Suprapubic skin (tissue), 4 donors: ENCODE measurements around the gene RPTOR. TPM values are rescaled to one million over a fixed set of nuclear protein-coding genes. Genes with fewer than 3 reads are reported as not detected.

Experiments used
- DNase-seq, 2 donors: peaks; one replicate each; pipeline ENCODE4 v3.0.0-alpha.2; 2019; ENCODE audit warnings: low spot score in 2 of 2
- H3K27ac ChIP-seq: fragments of 200-600 bp; sonication (generic); one replicate; pipeline ENCODE4 v1.5.1; 2019
- H3K27me3 ChIP-seq: fragments of 200-600 bp; sonication (generic); one replicate; pipeline ENCODE4 v1.5.1; 2019
- H3K36me3 ChIP-seq: fragments of 200-600 bp; sonication (generic); one replicate; pipeline ENCODE4 v1.5.1; 2019
- H3K4me1 ChIP-seq: fragments of 200-600 bp; sonication (generic); one replicate; pipeline ENCODE4 v1.5.1; 2019
- H3K4me3 ChIP-seq: fragments of 200-600 bp; sonication (generic); one replicate; pipeline ENCODE4 v1.5.1; 2019; ENCODE audit warnings: mild to moderate bottlenecking
- H3K9me3 ChIP-seq: fragments of 200-600 bp; sonication (generic); one replicate; pipeline ENCODE4 v1.5.1; 2019
- CTCF ChIP-seq, 2 donors: fragments of 200-600 bp in 1 of 2; fragments of 450-650 bp in 1 of 2; sonication (generic) in 1 of 2; IDR thresholded peaks; one replicate each; pipeline ENCODE4 v1.5.1; 2016 to 2019; ENCODE audit warnings: antibody characterized with exemption in 2 of 2, mild to moderate bottlenecking in 1 of 2, moderate library complexity in 1 of 2
- EP300 ChIP-seq: sonication (generic); formaldehyde crosslinking; IDR thresholded peaks from one replicate; pipeline ENCODE4 v1.6.1; 2017; ENCODE audit warnings: antibody characterized with exemption
- POLR2A ChIP-seq, 2 donors: fragments of 450-650 bp; IDR thresholded peaks; one replicate each; pipeline ENCODE4 v1.6.1; 2017; ENCODE audit warnings: antibody characterized with exemption in 2 of 2, mild to moderate bottlenecking in 2 of 2, moderate library complexity in 2 of 2
- POLR2AphosphoS5 ChIP-seq, 3 donors: sonication (generic); formaldehyde crosslinking; IDR thresholded peaks; one replicate each; pipeline ENCODE4 v1.6.1; 2017; ENCODE audit warnings: antibody characterized with exemption in 3 of 3
- WGBS: methylation state at CpG from one replicate; pipeline ENCODE4 v1.1.5; 2018; 5-methylcytosine and 5-hydroxymethylcytosine counted together
- total RNA-seq, 4 donors: library from RNA; depleted of rRNA; stranded (reverse); fragments of >200 nt; gene quantifications; one replicate each; pipeline ENCODE4 v1.1.0, GENCODE V29; 2016

RPTOR gene
- total RNA-seq, 4 donors from 2014 or later = 45.8 to 84.6 (median 53.0) TPM

DNA sequence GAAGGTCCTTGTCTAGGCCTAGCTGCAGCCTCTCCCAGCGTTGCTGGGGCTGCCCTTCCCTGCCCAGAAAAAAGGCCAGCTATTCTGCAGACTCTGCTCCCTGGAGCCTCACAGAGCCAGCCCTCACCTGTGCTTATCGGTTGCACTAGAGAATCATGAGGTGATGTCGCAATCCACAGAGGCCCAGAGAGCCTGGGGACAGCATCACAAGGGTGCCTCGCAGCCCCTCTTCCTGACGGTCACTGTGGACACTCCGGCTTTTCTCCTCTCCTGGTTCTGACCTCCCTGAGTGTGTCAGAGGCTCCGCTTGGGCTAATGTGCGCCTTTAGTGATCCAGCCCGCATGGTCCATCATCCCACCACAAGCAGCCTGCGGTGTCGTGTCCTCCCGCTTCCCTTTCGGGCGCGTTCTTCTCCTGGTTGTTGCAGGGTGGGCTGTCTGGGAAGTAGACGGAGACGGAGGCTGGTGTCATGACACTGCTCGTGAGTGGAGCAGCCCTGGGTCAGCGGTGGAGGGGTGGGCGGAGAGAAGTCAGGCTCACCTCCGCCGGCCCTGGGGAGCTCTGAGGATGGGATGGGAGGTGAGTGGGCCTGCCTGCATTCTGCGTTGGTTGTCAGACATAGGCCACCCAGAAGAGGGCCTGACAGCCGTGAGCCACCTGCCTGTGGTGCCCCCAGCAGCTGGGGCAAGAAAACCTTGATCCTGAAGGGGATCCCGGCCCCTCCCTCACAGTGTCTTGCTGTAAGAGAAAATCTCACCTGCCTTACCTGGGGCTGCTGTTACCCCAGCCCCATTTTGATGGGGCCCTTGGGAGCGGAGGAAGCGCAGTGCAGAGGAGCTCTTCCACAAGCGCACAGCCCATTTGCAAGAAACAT is 281.1 kb downstream of the RPTOR start:
- Histone ChIP-seq H3K27me3 (no peaks in the 10 kb centered on the region), H3K27ac (no peak overlapping the region), H3K9me3 (no peaks in the 10 kb centered on the region), H3K4me1 (peaks cover 16% of the 10 kb centered on the region), H3K4me3 (no peak overlapping the region), H3K36me3 (peaks cover 14% of the 10 kb centered on the region)
- TF ChIP-seq POLR2A (IDR thresholded peaks at IDR 0.05) (no peak), CTCF (IDR thresholded peaks at IDR 0.05) (no peak), EP300 (no peak), POLR2AphosphoS5 (IDR thresholded peaks at IDR 0.05) (no peak)
- DNase-seq = peak in 1 of 2 donors; percentile 48
- 92% methylated on average over 20 of the region's 28 CpGs for WGBS

DNA sequence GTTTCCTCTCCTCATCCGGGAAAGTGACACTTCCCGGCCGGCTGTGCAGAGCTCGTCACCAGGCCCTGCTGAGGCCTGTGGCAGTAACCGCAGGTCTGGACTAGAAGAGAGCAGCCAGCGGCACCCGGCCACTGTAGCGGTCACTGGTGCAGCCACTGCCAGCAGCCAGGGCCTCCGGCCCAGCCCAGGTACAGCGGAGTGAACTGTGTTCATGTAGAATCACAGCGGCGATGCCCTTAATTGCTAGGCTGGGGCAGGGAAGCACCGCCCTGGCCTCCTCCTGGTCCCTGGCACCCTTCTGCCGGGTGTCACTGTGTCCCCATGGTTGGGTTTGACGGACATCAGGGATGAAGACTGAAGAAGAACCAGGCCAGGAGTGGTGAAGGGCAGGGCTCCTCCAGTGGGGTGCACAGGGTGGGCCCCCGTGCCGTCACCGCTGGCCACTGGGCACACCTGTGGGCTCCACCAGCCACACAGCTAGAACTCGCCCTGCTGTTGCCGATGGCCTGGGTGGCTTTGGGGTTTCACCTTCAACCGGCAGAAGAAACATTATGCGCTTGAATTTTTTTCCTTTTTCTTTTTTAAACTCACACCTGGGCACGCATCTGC is 281.8 kb downstream of the RPTOR start:
- Histone ChIP-seq H3K9me3 (no peaks in the 10 kb centered on the region), H3K27ac (peak overlapping the region; percentile 11), H3K4me1 (peaks cover 16% of the 10 kb centered on the region), H3K27me3 (no peaks in the 10 kb centered on the region), H3K36me3 (peaks cover 14% of the 10 kb centered on the region), H3K4me3 (no peak overlapping the region)
- TF ChIP-seq POLR2A (IDR thresholded peaks at IDR 0.05) (no peak), POLR2AphosphoS5 (IDR thresholded peaks at IDR 0.05) (no peak), CTCF (IDR thresholded peaks at IDR 0.05) (no peak), EP300 (no peak)
- peak in 1 of 2 donors; percentile 55 for DNase-seq
- 64% methylated on average over 15 of the region's 23 CpGs for WGBS

DNA sequence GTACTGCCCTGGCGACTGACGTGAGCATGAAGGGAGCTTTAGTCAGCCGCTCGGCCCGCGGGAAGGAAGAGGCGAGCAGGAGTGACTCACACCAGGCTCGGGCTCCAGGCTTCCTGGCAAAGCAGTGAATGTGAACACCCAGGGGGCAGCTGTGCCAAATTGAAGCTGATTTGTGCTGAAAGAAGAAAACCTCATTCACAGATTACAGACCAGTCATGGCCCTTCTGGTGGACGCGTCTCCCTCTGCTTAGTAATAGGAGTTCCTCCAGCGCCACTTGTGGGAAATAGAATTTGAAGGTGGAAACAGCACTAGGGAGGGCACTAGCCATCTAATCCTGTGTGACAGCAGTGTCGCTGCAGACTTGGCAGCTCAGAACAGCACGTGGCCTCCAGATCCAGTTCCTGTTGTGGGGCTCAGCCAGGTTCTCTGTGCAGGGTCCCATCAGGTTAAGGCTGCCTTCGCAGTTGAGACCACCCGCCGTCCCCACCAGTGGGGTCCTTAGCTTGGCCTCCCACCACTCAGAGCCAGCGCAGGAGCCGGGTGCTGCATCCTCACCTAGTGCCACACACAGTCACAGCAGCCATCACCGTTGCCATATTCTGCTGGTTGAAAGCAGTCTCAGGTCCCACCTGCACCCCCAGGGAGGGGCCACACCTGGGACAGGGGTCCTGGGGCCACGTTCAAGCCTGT is 282.5 kb downstream of the RPTOR start:
- TF ChIP-seq POLR2AphosphoS5 (IDR thresholded peaks at IDR 0.05) = no peak
- no peak for TF ChIP-seq CTCF (IDR thresholded peaks at IDR 0.05)
- no peak for TF ChIP-seq POLR2A (IDR thresholded peaks at IDR 0.05)
- TF ChIP-seq EP300 = no peak
- Histone ChIP-seq H3K27ac (peak overlapping the region; percentile 11), H3K27me3 (no peaks in the 10 kb centered on the region), H3K4me1 (peaks cover 18% of the 10 kb centered on the region), H3K9me3 (no peaks in the 10 kb centered on the region), H3K4me3 (no peak overlapping the region), H3K36me3 (peaks cover 14% of the 10 kb centered on the region)
- peak; percentile 86 to 90 for DNase-seq
- WGBS = 44% methylated on average over 17 of the region's 20 CpGs

DNA sequence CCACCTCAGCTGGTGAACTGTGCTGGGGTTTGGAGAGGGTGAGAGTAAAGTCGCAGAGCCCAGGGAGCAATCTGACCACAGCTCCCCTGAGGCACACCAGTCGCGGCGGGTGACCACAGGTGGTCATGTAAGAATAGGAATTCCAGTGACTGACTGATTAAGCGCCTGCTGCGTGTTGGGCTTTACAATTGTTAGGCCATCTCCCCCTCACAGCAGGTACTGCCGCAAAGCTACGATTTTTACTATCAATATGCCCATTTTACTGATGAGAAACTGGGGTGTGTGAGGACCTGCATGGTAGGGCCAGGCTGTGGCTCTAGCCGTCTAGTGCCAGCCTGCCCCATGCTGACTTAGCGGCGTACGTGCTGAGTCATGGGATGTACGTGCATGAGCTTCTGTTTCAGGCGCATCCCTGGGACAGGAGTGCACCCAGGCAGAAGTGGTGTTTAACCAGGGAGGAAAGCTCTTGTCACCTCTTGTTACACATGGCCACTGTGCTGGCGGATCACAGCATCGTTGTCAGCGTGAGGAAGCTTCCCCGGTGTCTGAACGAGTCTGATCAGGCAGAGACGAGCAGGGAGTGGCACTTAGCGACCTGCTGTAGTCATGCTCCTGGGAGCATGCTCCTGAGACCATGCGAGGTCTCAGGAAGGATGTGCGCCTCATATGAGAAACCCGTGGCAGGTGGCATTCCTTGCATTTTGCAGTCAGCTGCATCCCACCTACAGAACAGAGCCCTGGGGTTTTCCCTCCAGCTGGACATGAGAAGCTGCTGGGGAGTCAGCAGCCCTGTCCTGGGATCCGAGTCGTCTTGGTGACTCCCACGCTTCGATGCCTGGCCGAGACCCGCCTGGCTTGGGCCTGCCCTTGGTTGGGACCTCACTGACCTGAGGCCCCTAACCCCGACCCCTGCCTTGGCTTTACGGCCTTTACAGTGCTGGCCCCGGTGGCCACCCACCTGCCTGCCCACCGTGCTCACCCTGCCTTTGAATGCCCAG is 283.3 kb downstream of the RPTOR start:
- Histone ChIP-seq H3K27ac (no peak overlapping the region), H3K27me3 (no peaks in the 10 kb centered on the region), H3K4me3 (no peak overlapping the region), H3K4me1 (peaks cover 25% of the 10 kb centered on the region), H3K9me3 (no peaks in the 10 kb centered on the region), H3K36me3 (peaks cover 11% of the 10 kb centered on the region)
- TF ChIP-seq CTCF (IDR thresholded peaks at IDR 0.05) (no peak), POLR2A (IDR thresholded peaks at IDR 0.05) (no peak)
- WGBS = 79% methylated on average over 28 of the region's 34 CpGs
- peak; percentile 62 to 69 for DNase-seq
